ENCODE results near the gene KDM4C.

DNA sequence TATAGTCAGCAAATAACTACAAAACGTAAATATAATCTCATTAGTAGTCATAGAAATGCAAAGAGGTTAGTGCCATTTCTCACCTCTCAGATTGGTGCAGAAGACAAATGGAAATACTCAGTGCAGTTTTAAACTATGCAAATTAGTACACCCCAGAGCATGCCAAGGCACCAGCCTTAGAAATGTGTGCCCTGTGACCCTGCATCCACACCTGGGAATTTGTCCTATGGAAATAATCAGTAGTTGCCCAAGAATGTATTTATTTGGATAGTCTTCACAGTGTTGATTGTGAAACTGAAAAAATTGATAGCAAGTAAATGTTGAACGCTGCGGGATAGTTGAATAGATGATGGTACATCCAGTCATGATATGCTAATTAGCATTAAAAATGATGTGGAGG, 152.7 kb downstream of the KDM4C start:
- TF ChIP-seq CTCF (IDR thresholded peaks at IDR 0.05) (no peak), EZH2 (IDR thresholded peaks at IDR 0.05) (no peak)

Data from neural progenitor cell (in vitro differentiated cells).